OCI-LY1 (cell line): Measurements from ENCODE around the gene RNF182.

Experiments used
- H2AFZ ChIP-seq: fragments of 200-600 bp; sonication (generic), shearing (Covaris generic); 2 replicates; pipeline ENCODE4 v1.6.0; 2014; ENCODE audit warnings: antibody characterized with exemption, mild to moderate bottlenecking, low read length
- H3F3A ChIP-seq: fragments of 200-600 bp; sonication (generic), shearing (Covaris generic); 2 replicates; pipeline ENCODE4 v1.6.0; 2014; ENCODE audit warnings: mild to moderate bottlenecking, antibody characterized with exemption, low read length, moderate library complexity; ENCODE audit not compliant: insufficient read depth
- H3K27ac ChIP-seq: fragments of 200-600 bp; sonication (generic); 2 replicates; pipeline ENCODE4 v1.5.1; 2014; ENCODE audit warnings: low read length, mixed run types, mild to moderate bottlenecking, low read depth; ENCODE audit not compliant: poor library complexity, severe bottlenecking
- H3K27me3 ChIP-seq: fragments of 200-600 bp; sonication (generic); 2 replicates; pipeline ENCODE4 v1.6.0; 2014; ENCODE audit warnings: antibody characterized with exemption, mild to moderate bottlenecking, low read length, moderate library complexity; ENCODE audit not compliant: insufficient read depth
- H3K36me3 ChIP-seq: fragments of 200-600 bp; sonication (generic); 2 replicates; pipeline ENCODE4 v1.6.1; 2014; ENCODE audit warnings: mild to moderate bottlenecking, antibody characterized with exemption, low read length, moderate library complexity, mixed read lengths; ENCODE audit not compliant: insufficient read depth
- H3K4me1 ChIP-seq: fragments of 200-600 bp; sonication (generic); 2 replicates; pipeline ENCODE4 v1.5.1; 2014; ENCODE audit warnings: mild to moderate bottlenecking, low read length, moderate library complexity; ENCODE audit not compliant: insufficient read depth, severe bottlenecking
- H3K4me2 ChIP-seq: fragments of 200-600 bp; sonication (generic), shearing (Covaris generic); 2 replicates; pipeline ENCODE4 v1.6.1; 2014; ENCODE audit warnings: low read length
- H3K4me3 ChIP-seq: fragments of 200-600 bp; sonication (generic); 2 replicates; pipeline ENCODE4 v1.5.1; 2014; ENCODE audit warnings: low read length, low read depth, mild to moderate bottlenecking, mixed read lengths; ENCODE audit not compliant: poor library complexity, severe bottlenecking
- H3K79me2 ChIP-seq: fragments of 200-600 bp; shearing (Covaris generic); 2 replicates; pipeline ENCODE4 v1.6.1; 2016; ENCODE audit warnings: mixed run types, low read length, mixed read lengths; ENCODE audit not compliant: insufficient read depth
- H3K9ac ChIP-seq: fragments of 200-600 bp; sonication (generic), shearing (Covaris generic); 2 replicates; pipeline ENCODE4 v1.6.1; 2014; ENCODE audit warnings: mild to moderate bottlenecking, low read length, mixed read lengths
- H3K9me2 ChIP-seq: fragments of 200-600 bp; sonication (generic), shearing (Covaris generic); 2 replicates; pipeline ENCODE4 v1.6.1; 2014; ENCODE audit warnings: low read depth, mild to moderate bottlenecking, low read length, mixed read lengths
- H3K9me3 ChIP-seq: fragments of 200-600 bp; shearing (Covaris generic); 2 replicates; pipeline ENCODE4 v1.6.1; 2014; ENCODE audit warnings: low read length, mixed read lengths
- H4K20me1 ChIP-seq: fragments of 200-600 bp; sonication (generic), shearing (Covaris generic); 2 replicates; pipeline ENCODE4 v1.6.0; 2016; ENCODE audit warnings: mild to moderate bottlenecking, low read length; ENCODE audit not compliant: insufficient read depth
- EZH2 ChIP-seq: fragments of 200-600 bp; sonication (generic), shearing (Covaris generic); IDR thresholded peaks from 2 replicates; pipeline ENCODE4 v1.8.0; 2017; ENCODE audit warnings: borderline replicate concordance, mixed run types, mild to moderate bottlenecking, antibody characterized with exemption, low read length, moderate library complexity, mixed read lengths
- TF ChIP-seq, protein P1 (sequence below): fragments of 200-600 bp; sonication (generic), shearing (Covaris generic); IDR thresholded peaks from 2 replicates; pipeline ENCODE4 v1.5.1; 2017; ENCODE audit warnings: mild to moderate bottlenecking, antibody characterized with exemption, low read length, moderate library complexity, mixed read lengths

RNF182 gene

DNA sequence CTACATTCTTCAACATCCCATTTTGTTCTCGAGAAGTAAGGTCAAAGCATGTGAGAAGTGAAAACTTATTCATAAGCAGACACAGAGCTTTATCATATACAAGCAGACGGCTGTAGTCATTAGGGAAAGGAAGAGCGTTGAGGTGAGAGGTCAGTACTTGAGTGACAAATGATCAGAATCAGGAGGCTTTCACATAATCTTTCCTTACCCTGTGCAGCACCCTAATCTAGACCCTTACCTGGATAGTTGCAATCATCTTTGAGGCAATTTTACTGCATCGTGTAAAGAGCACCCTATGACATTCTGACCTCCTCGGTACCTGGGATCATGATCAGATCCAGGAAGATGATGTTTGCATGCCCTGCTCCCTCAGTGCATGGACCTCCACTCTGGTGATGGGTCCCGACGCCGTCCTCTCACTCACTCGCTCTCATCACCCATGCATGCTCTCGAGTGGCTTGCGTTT lies 62.7 kb downstream of the RNF182 start:
- H3K4me2 ChIP-seq = no peak overlapping the region
- no peaks in the 10 kb centered on the region for H3K4me1 ChIP-seq
- no peak overlapping the region for H3K27ac ChIP-seq
- no peaks in the 10 kb centered on the region for H3K9me3 ChIP-seq
- H4K20me1 ChIP-seq = no peaks in the 10 kb centered on the region
- H3K9me2 ChIP-seq = no peaks in the 10 kb centered on the region
- TF ChIP-seq, protein P1, sequence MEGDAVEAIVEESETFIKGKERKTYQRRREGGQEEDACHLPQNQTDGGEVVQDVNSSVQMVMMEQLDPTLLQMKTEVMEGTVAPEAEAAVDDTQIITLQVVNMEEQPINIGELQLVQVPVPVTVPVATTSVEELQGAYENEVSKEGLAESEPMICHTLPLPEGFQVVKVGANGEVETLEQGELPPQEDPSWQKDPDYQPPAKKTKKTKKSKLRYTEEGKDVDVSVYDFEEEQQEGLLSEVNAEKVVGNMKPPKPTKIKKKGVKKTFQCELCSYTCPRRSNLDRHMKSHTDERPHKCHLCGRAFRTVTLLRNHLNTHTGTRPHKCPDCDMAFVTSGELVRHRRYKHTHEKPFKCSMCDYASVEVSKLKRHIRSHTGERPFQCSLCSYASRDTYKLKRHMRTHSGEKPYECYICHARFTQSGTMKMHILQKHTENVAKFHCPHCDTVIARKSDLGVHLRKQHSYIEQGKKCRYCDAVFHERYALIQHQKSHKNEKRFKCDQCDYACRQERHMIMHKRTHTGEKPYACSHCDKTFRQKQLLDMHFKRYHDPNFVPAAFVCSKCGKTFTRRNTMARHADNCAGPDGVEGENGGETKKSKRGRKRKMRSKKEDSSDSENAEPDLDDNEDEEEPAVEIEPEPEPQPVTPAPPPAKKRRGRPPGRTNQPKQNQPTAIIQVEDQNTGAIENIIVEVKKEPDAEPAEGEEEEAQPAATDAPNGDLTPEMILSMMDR = no peak
- TF ChIP-seq EZH2 = no peak
- H3K79me2 ChIP-seq = no peaks in the 10 kb centered on the region
- H2AFZ ChIP-seq = no peak overlapping the region
- no peak overlapping the region for H3K9ac ChIP-seq
- no peaks in the 10 kb centered on the region for H3K36me3 ChIP-seq
- H3F3A ChIP-seq = no peaks in the 10 kb centered on the region
- 0 out of 2 replicates have a peak, but pooled peaks cover 5% of the 10 kb centered on the region for H3K27me3 ChIP-seq
- H3K4me3 ChIP-seq = no peak overlapping the region

DNA sequence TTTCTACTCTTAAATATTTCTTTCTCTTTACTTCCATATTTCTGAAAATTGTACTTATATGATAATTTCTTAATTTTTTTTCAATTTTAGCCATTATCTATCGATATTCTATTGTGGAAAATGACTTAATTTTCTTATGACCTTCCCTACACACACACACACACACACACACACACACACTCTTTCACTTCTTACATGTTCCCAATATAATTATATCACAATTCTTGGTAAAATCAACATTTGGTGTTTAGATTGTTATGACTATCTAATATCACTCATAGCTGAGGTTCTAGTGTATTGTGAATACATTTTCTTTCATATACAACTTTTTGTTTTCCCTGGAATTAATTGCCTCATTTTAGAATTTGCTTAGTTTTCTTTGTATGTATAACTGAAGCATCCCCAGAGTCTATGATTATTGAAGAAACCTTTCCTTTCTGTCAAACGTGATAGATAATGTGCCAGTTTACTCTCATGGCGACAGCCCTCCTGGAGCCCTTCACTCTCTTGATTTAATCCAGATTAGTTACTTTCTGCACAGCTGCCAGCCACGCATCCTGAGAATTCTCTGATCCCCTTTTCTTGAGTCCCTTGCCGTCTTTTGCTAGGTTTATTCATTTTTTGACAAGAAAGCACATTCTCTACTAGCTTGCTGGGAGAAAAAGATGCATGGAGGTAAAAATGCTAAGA lies 63.4 kb downstream of the RNF182 start:
- Histone ChIP-seq H3K4me1 (no peaks in the 10 kb centered on the region), H3K36me3 (no peaks in the 10 kb centered on the region)
- TF ChIP-seq, protein P1 = no peak
- TF ChIP-seq EZH2 = no peak

DNA sequence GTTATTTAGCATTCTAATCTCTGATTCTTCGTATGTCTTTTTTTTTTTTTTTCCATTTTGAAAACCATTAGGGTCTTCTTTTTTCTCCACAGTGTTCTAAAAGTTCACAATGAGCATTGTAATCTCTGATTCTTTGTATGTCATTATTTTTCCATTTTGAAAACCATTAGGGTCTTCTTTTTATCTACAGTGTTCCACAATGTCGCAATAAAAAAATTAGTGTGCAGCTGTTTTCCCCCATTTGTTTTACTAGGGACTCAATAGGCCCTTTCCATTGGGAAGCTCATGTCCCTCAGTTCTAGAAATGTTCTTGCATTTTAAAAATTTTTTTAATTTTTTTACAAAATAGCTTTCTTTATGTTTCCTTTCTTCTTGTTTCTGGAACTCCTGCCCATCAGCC lies 64.2 kb downstream of the RNF182 start:
- H3K4me3 ChIP-seq = no peak overlapping the region
- no peaks in the 10 kb centered on the region for H3F3A ChIP-seq
- TF ChIP-seq EZH2 = no peak
- TF ChIP-seq, protein P1 = no peak
- H2AFZ ChIP-seq = no peak overlapping the region
- H3K4me2 ChIP-seq = no peak overlapping the region
- no peaks in the 10 kb centered on the region for H3K4me1 ChIP-seq
- no peak overlapping the region for H3K27ac ChIP-seq
- 0 out of 2 replicates have a peak, but pooled peaks cover 5% of the 10 kb centered on the region for H3K27me3 ChIP-seq
- H3K79me2 ChIP-seq = no peaks in the 10 kb centered on the region
- H3K9me2 ChIP-seq = no peaks in the 10 kb centered on the region
- no peaks in the 10 kb centered on the region for H3K9me3 ChIP-seq
- no peak overlapping the region for H3K9ac ChIP-seq
- no peaks in the 10 kb centered on the region for H3K36me3 ChIP-seq
- no peaks in the 10 kb centered on the region for H4K20me1 ChIP-seq

More for the DNA sequence above, 63.4 kb downstream of the RNF182 start:
- Histone ChIP-seq H3K9me3 (no peaks in the 10 kb centered on the region), H3K79me2 (no peaks in the 10 kb centered on the region), H2AFZ (no peak overlapping the region), H3K9me2 (no peaks in the 10 kb centered on the region), H3K9ac (no peak overlapping the region), H3F3A (no peaks in the 10 kb centered on the region), H4K20me1 (no peaks in the 10 kb centered on the region), H3K4me2 (no peak overlapping the region), H3K4me3 (no peak overlapping the region), H3K27me3 (0 out of 2 replicates have a peak, but pooled peaks cover 5% of the 10 kb centered on the region), H3K27ac (no peak overlapping the region)
